Measurements from ENCODE around the gene PKNOX2. TPM values are rescaled to one million over a fixed set of nuclear protein-coding genes. Genes with fewer than 3 reads are reported as not detected.

Gene PKNOX2
- total and polyA plus RNA-seq, 9 donors = 11.5 to 27.8 (median 24.5) TPM

GRCh38 chr11:125179895-125180294 is 15.3 kb downstream of the PKNOX2 start:
- Histone ChIP-seq H3K4me3 (ENCODE audit: low read length) (no peak overlapping the region), H3K27ac (ENCODE audit: low read length) (peak overlapping the region; percentile 0), H3K9me3 (replicated peaks; ENCODE audit: control insufficient read depth, low read depth, low read length) (no peaks in the 10 kb centered on the region), H3K27me3 (ENCODE audit: control insufficient read depth, insufficient read depth, low read length) (no peaks in the 10 kb centered on the region), H3K36me3 (ENCODE audit: control insufficient read depth, insufficient read depth, low read length) (peaks cover 5% of the 10 kb centered on the region), H3K4me1 (ENCODE audit: control insufficient read depth, insufficient read depth, low read length) (peaks cover 57% of the 10 kb centered on the region)
- WGBS (ENCODE audit: insufficient coverage) = 53% methylated on average over 8 of the region's 11 CpGs
- peak; percentile 27 for DNase-seq

DNA sequence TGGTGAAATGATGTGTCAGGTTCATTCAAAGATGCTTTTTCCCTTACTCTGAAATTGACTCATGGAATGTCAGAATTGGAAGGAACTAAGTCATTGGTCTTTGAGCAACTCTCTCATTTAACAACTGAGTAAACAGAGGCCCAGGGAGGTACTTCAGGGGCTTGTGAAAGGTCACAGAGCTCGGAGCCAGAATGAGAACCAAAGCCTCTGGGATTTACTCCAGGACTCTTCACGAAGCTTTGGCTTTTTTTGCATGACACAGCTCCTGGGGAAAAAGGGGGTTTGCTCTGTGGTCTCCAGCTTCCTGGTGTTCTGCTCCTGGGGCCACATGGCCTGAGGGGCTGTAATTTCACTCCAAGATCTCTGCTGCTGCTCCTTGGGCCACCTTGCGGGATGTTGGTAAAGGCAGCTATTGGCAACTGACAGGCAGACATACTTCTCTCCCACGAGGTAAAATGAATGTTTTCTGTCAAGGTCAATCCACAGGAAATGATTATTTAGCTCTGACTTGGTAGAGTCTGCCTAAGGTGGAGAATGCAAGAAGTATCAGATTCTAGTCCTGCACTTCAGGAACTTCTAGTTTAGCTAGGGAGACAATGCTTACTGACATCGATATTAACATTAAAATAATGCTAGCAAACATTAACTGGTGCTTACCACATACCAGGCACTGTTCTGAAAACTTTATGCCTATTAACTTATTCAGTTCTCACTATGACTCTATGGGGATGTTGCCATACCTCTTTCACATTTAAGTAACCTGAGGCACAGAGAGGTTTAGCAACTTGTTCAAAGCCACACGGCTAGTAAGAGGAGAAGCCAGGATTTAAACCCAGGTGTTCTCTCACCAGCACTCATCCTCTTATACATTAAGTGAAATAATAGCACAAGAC is 16.1 kb downstream of the PKNOX2 start:
- H3K4me3 ChIP-seq (ENCODE audit: low read length) = no peak overlapping the region
- H3K9me3 ChIP-seq (replicated peaks; ENCODE audit: control insufficient read depth, low read depth, low read length) = no peaks in the 10 kb centered on the region
- H3K27ac ChIP-seq (ENCODE audit: low read length) = peak overlapping the region; percentile 0
- no peaks in the 10 kb centered on the region for H3K27me3 ChIP-seq (ENCODE audit: control insufficient read depth, insufficient read depth, low read length)
- H3K36me3 ChIP-seq (ENCODE audit: control insufficient read depth, insufficient read depth, low read length) = peaks cover 4% of the 10 kb centered on the region
- H3K4me1 ChIP-seq (ENCODE audit: control insufficient read depth, insufficient read depth, low read length) = peaks cover 50% of the 10 kb centered on the region
- 33% methylated on average over 2 of the region's 6 CpGs for WGBS (ENCODE audit: insufficient coverage)
- DNase-seq = no peak

GRCh38 chr11:125182573-125182972 is 18.0 kb downstream of the PKNOX2 start:
- H3K27ac ChIP-seq (ENCODE audit: low read length) = no peak overlapping the region
- H3K4me3 ChIP-seq (ENCODE audit: low read length) = no peak overlapping the region
- peaks cover 31% of the 10 kb centered on the region for H3K4me1 ChIP-seq (ENCODE audit: control insufficient read depth, insufficient read depth, low read length)
- DNase-seq = peak; percentile 50
- H3K9me3 ChIP-seq (replicated peaks; ENCODE audit: control insufficient read depth, low read depth, low read length) = peaks cover 8% of the 10 kb centered on the region
- peaks cover 4% of the 10 kb centered on the region for H3K36me3 ChIP-seq (ENCODE audit: control insufficient read depth, insufficient read depth, low read length)
- no peaks in the 10 kb centered on the region for H3K27me3 ChIP-seq (ENCODE audit: control insufficient read depth, insufficient read depth, low read length)

- WGBS (ENCODE audit: insufficient coverage) = no CpG with 5 or more reads among the region's 1 CpG
- H3K27ac ChIP-seq (ENCODE audit: low read length) = no peak overlapping the region
- no peaks in the 10 kb centered on the region for H3K27me3 ChIP-seq (ENCODE audit: control insufficient read depth, insufficient read depth, low read length)
- H3K9me3 ChIP-seq (replicated peaks; ENCODE audit: control insufficient read depth, low read depth, low read length) = peaks cover 10% of the 10 kb centered on the region
- no peak for DNase-seq
- peaks cover 29% of the 10 kb centered on the region for H3K4me1 ChIP-seq (ENCODE audit: control insufficient read depth, insufficient read depth, low read length)
- H3K4me3 ChIP-seq (ENCODE audit: low read length) = no peak overlapping the region
- peaks cover 4% of the 10 kb centered on the region for H3K36me3 ChIP-seq (ENCODE audit: control insufficient read depth, insufficient read depth, low read length)
These were observed 19.1 kb downstream of the PKNOX2 start for GRCh38 chr11:125183641-125184040.

DNA sequence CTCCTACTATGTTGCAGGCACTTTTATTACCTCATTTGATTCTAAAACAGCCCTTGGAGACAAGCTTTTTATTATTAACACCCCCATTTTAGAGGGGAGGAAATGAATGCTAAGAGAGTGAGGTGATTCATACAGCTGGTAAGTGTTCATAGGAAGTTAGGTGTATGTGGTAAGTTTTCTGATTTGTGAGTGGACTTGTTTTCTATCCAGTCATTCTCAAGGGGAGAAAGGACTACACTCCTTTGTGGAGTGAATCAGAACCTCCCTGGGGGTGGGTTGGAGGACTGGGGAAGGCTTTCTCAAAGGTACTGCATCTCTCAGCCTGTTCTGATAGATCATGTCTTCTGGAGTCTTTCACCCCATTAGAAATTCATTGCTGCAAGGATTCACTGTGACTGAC is 23.5 kb downstream of the PKNOX2 start:
- Histone ChIP-seq H3K4me3 (ENCODE audit: low read length) (no peak overlapping the region), H3K27me3 (ENCODE audit: control insufficient read depth, insufficient read depth, low read length) (no peaks in the 10 kb centered on the region), H3K36me3 (ENCODE audit: control insufficient read depth, insufficient read depth, low read length) (peaks cover 15% of the 10 kb centered on the region), H3K9me3 (replicated peaks; ENCODE audit: control insufficient read depth, low read depth, low read length) (peaks cover 10% of the 10 kb centered on the region), H3K4me1 (ENCODE audit: control insufficient read depth, insufficient read depth, low read length) (peaks cover 9% of the 10 kb centered on the region), H3K27ac (ENCODE audit: low read length) (no peak overlapping the region)
- DNase-seq = no peak

DNA sequence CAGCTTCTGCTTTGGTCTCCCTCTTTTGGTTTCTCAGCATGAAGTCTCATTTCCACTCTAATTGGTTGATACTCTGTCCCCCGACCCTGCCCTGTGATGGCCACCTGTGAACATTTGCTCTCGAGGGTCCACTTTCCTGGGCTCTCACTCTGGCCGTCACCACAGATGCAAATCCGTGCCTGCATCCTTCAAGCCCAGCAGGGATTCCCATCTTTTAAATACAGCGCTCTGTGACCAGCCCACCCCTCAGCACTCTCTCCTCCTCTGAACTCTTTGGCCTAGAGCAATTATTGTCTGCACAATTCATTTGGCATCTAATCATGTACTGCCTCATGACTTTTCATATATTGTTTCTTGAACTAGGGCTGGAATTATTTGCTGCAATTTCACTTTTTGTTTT is 26.0 kb downstream of the PKNOX2 start:
- 36% methylated on average over 5 of the region's 5 CpGs for WGBS (ENCODE audit: insufficient coverage)
- peaks cover 10% of the 10 kb centered on the region for H3K9me3 ChIP-seq (replicated peaks; ENCODE audit: control insufficient read depth, low read depth, low read length)
- H3K4me3 ChIP-seq (ENCODE audit: low read length) = no peak overlapping the region
- H3K27me3 ChIP-seq (ENCODE audit: control insufficient read depth, insufficient read depth, low read length) = no peaks in the 10 kb centered on the region
- H3K36me3 ChIP-seq (ENCODE audit: control insufficient read depth, insufficient read depth, low read length) = peaks cover 10% of the 10 kb centered on the region
- H3K4me1 ChIP-seq (ENCODE audit: control insufficient read depth, insufficient read depth, low read length) = peaks cover 9% of the 10 kb centered on the region
- peak; percentile 34 for DNase-seq
- H3K27ac ChIP-seq (ENCODE audit: low read length) = no peak overlapping the region

GRCh38 chr11:125192183-125192582 is 27.6 kb downstream of the PKNOX2 start:
- no peak overlapping the region for H3K4me3 ChIP-seq (ENCODE audit: low read length)
- WGBS (ENCODE audit: insufficient coverage) = 40% methylated on average over 6 of the region's 9 CpGs
- H3K36me3 ChIP-seq (ENCODE audit: control insufficient read depth, insufficient read depth, low read length) = peaks cover 10% of the 10 kb centered on the region
- H3K27ac ChIP-seq (ENCODE audit: low read length) = no peak overlapping the region
- peaks cover 15% of the 10 kb centered on the region for H3K4me1 ChIP-seq (ENCODE audit: control insufficient read depth, insufficient read depth, low read length)
- no peak for DNase-seq
- no peaks in the 10 kb centered on the region for H3K27me3 ChIP-seq (ENCODE audit: control insufficient read depth, insufficient read depth, low read length)
- H3K9me3 ChIP-seq (replicated peaks; ENCODE audit: control insufficient read depth, low read depth, low read length) = peaks cover 3% of the 10 kb centered on the region

- Histone ChIP-seq H3K9me3 (replicated peaks; ENCODE audit: control insufficient read depth, low read depth, low read length) (no peaks in the 10 kb centered on the region), H3K27ac (ENCODE audit: low read length) (no peak overlapping the region), H3K36me3 (ENCODE audit: control insufficient read depth, insufficient read depth, low read length) (peaks cover 11% of the 10 kb centered on the region), H3K4me3 (ENCODE audit: low read length) (no peak overlapping the region), H3K4me1 (ENCODE audit: control insufficient read depth, insufficient read depth, low read length) (peaks cover 15% of the 10 kb centered on the region), H3K27me3 (ENCODE audit: control insufficient read depth, insufficient read depth, low read length) (no peaks in the 10 kb centered on the region)
- WGBS (ENCODE audit: insufficient coverage) = 69% methylated on average over 5 of the region's 11 CpGs
- DNase-seq = no peak
These were observed 28.3 kb downstream of the PKNOX2 start for GRCh38 chr11:125192717-125193415.

DNA sequence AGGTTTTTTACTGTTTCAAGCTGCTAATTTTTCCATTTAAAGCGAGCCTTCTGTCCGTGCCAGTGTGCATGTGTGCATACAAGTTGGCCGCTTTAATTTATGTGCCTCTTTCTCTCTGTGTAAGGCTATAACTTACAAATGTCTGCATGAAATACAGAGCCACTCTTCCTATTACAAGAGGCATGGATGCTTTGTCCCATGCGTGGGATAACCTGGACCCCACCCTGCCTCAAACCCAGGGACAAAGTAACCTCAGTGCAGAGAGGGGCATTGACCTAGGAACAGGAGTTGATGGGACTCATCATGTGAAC is 28.8 kb downstream of the PKNOX2 start:
- H3K36me3 ChIP-seq (ENCODE audit: control insufficient read depth, insufficient read depth, low read length) = peaks cover 13% of the 10 kb centered on the region
- no peaks in the 10 kb centered on the region for H3K9me3 ChIP-seq (replicated peaks; ENCODE audit: control insufficient read depth, low read depth, low read length)
- 88% methylated on average over 3 of the region's 4 CpGs for WGBS (ENCODE audit: insufficient coverage)
- no peak overlapping the region for H3K4me3 ChIP-seq (ENCODE audit: low read length)
- DNase-seq = no peak
- peaks cover 15% of the 10 kb centered on the region for H3K4me1 ChIP-seq (ENCODE audit: control insufficient read depth, insufficient read depth, low read length)
- H3K27me3 ChIP-seq (ENCODE audit: control insufficient read depth, insufficient read depth, low read length) = no peaks in the 10 kb centered on the region
- H3K27ac ChIP-seq (ENCODE audit: low read length) = no peak overlapping the region

DNA sequence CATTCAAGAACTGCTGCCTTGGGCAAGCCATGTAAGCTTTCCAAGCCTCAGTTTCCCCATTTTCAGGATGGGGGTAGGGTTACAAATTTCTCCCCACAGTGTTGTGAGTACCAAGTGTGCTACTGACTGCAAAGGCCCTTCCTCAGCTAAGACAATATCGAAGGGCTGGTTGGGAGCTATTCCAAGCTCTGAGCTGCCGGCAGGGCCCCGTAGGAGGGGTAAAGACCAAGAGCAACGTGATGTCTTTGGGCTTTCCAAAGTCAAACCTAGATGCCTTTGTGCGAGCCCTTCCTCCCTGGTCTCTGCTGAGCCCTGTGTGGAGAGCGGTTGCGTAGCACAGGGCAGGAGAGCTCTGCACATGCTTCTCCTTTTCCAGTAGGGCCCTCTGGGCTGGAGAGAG is 29.3 kb downstream of the PKNOX2 start:
- H3K9me3 ChIP-seq (replicated peaks; ENCODE audit: control insufficient read depth, low read depth, low read length) = no peaks in the 10 kb centered on the region
- peaks cover 15% of the 10 kb centered on the region for H3K4me1 ChIP-seq (ENCODE audit: control insufficient read depth, insufficient read depth, low read length)
- peaks cover 13% of the 10 kb centered on the region for H3K36me3 ChIP-seq (ENCODE audit: control insufficient read depth, insufficient read depth, low read length)
- DNase-seq = no peak
- 83% methylated on average over 7 of the region's 7 CpGs for WGBS (ENCODE audit: insufficient coverage)
- H3K27ac ChIP-seq (ENCODE audit: low read length) = no peak overlapping the region
- H3K27me3 ChIP-seq (ENCODE audit: control insufficient read depth, insufficient read depth, low read length) = no peaks in the 10 kb centered on the region
- H3K4me3 ChIP-seq (ENCODE audit: low read length) = no peak overlapping the region
